ENCODE data around the gene CKAP4.

CKAP4 gene

GRCh38 chr12:106223485-106224354, 24.1 kb downstream of the CKAP4 start:
- no peak overlapping the region for H3K4me3 ChIP-seq (replicated peaks; ENCODE audit: low read depth, low read length)
- DNase-seq (ENCODE audit: low read depth), result peak; percentile 73
- TF ChIP-seq CTCF (IDR thresholded peaks at IDR 0.05; ENCODE audit: low read length, missing control alignments), result peak; percentile 99

DNA sequence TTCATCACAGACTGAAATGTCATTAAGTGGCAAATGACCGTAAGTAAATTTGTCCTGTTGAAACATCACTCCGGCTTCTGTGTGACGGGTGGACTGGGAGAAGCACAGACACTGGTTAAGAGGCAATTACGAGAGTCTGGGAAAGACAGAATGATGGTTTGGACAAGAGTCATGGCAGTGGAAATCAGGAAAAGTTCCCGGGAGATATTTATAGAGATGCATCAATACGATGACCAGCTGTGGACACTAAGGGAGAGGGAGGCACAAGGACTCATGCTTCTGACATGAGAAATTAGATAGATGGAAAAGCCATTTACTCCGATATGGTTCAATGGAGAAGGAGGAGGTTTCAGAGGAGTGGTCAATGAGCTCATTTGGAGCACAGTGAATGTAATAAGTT, 27.3 kb downstream of the CKAP4 start:
- no peak for DNase-seq (ENCODE audit: low read depth)
- no peak overlapping the region for H3K4me3 ChIP-seq (replicated peaks; ENCODE audit: low read depth, low read length)
- no peak for TF ChIP-seq CTCF (IDR thresholded peaks at IDR 0.05; ENCODE audit: low read length, missing control alignments)

DNA sequence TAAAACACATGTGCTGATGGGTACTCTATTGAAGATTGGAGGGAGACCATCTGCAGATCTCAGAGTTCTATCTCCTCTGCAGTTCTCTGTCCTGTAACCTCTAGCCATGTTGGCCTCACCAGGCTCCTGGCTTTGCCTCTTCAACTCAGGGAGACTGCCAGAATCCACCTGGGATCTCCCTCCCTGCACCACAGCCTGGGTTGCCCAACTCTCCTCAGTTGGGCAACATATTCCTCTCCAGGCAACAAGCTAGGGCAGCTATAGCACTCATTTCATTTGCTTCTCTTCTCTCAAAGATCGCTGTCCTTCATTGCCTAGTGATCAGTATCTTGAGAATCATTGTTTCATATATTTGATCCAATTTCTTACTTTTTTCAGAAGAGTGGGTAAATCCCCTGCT, 28.8 kb downstream of the CKAP4 start:
- DNase-seq (ENCODE audit: low read depth), result no peak
- H3K4me3 ChIP-seq (replicated peaks; ENCODE audit: low read depth, low read length), result no peak overlapping the region
- no peak for TF ChIP-seq CTCF (IDR thresholded peaks at IDR 0.05; ENCODE audit: low read length, missing control alignments)

- no peak overlapping the region for H3K4me3 ChIP-seq (replicated peaks; ENCODE audit: low read depth, low read length)
- TF ChIP-seq CTCF (IDR thresholded peaks at IDR 0.05; ENCODE audit: low read length, missing control alignments), result no peak
- no peak for DNase-seq (ENCODE audit: low read depth)
Measured at GRCh38 chr12:106217706-106218105, 30.1 kb downstream of the CKAP4 start.

- no peak for DNase-seq (ENCODE audit: low read depth)
- no peak overlapping the region for H3K4me3 ChIP-seq (replicated peaks; ENCODE audit: low read depth, low read length)
- TF ChIP-seq CTCF (IDR thresholded peaks at IDR 0.05; ENCODE audit: low read length, missing control alignments), result no peak
Measured at GRCh38 chr12:106214571-106214970, 33.2 kb downstream of the CKAP4 start.

- DNase-seq (ENCODE audit: low read depth), result no peak
- TF ChIP-seq CTCF (IDR thresholded peaks at IDR 0.05; ENCODE audit: low read length, missing control alignments), result no peak
Measured at GRCh38 chr12:106213662-106214061, 34.2 kb downstream of the CKAP4 start.

DNA sequence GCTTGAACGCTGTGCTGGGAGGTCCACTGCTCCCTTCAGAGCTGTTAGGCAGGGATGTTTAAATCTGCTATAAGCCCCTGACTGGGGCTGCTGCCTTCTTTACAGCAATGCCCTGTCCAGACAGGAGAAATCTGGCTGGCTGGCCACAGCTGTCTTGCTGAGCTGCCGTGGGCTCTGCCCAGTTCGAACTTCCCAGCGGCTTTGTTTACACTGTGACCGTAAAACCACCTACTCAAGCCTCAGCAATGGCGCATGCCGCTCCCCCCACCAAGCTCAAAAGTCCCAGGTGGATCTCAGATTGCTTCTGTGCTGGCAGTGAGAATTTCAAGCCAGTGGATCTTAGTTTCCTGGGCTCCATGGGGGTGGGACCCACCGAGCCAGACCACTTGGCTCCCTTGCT, 35.8 kb downstream of the CKAP4 start:
- TF ChIP-seq CTCF (IDR thresholded peaks at IDR 0.05; ENCODE audit: low read length, missing control alignments), result no peak
- no peak for DNase-seq (ENCODE audit: low read depth)
- no peak overlapping the region for H3K4me3 ChIP-seq (replicated peaks; ENCODE audit: low read depth, low read length)

More at GRCh38 chr12:106213662-106214061, 34.2 kb downstream of the CKAP4 start:
- H3K4me3 ChIP-seq (replicated peaks; ENCODE audit: low read depth, low read length), result no peak overlapping the region

All from fibroblast of pulmonary artery (primary cell).